ENCODE data around the gene IKZF1.

- no peak for TF ChIP-seq EZH2 (IDR thresholded peaks at IDR 0.05; ENCODE audit: borderline replicate concordance, low read depth, low read length)
- TF ChIP-seq CTCF (IDR thresholded peaks at IDR 0.05 in 2 of 3, conservative IDR thresholded peaks at IDR 0.05 in 1 of 3; ENCODE audit: insufficient read depth in 2 of 3, low read depth in 1 of 3, low read length in 3 of 3): no peak
- no peak for TF ChIP-seq BMI1 (IDR thresholded peaks at IDR 0.05; ENCODE audit: low read length)
- no peak for TF ChIP-seq NR3C1 (CRISPR knock-in tag; IDR thresholded peaks at IDR 0.05)
- TF ChIP-seq GTF2F1 (IDR thresholded peaks at IDR 0.05; ENCODE audit: low read depth, low read length): no peak
- TF ChIP-seq BHLHE40 (IDR thresholded peaks at IDR 0.05; ENCODE audit: low read length): no peak
These were observed 1.8 kb upstream of the IKZF1 start for GRCh38 chr7:50302486-50303334.
